SU-DHL-6 (cell line): ENCODE data around the gene RBM15B.

ENCODE experiments used
- CTCF ChIP-seq: fragments of 200-600 bp; sonication (generic); IDR thresholded peaks from one replicate; pipeline ENCODE4 v1.5.1; 2017; ENCODE audit warnings: antibody characterized with exemption, mild to moderate bottlenecking, low read length, moderate library complexity; ENCODE audit not compliant: insufficient read depth, poor library complexity, severe bottlenecking
- EZH2phosphoT487 ChIP-seq: fragments of 200-600 bp; sonication (generic), shearing (Covaris generic); conservative IDR thresholded peaks from 2 replicates; pipeline ENCODE4 v1.6.1; 2018; ENCODE audit warnings: mild to moderate bottlenecking, antibody characterized with exemption, low read length, moderate library complexity, mixed read lengths

DNA sequence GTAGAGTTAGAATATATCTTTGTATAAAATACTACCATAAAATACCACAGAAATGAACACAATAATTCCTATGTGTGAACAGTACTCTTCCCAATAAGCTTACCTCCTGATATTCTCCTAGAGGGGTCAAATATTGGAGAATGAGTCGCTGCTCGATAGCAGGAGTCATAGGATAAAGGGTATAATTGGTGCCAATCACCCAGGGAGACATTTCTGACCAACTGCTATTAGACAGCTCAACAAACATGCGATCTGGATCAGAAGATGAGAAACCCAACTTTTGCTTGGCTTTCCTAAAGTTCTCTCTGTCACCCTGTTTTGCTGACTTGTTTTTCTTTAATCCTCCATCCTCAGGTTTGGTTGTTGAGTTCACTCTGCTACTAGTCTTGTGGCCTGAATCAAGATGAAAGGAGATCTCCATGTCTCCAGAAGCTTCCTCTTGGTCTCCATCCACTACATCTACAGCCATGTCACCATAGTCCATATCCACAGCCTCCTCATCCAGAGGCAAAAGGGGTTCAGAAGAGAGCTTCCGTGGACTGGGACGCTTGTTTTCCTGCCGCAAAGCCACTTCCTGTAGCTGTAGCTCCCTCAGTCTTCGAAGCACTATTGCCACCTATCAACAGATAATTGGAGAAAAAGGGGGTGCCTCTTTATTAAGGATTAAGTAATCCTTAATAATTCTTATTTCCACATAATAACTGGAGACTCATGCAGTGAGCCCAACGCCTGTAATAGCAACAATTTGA is 50.4 kb downstream of the RBM15B start:
- no peak for TF ChIP-seq CTCF
- TF ChIP-seq EZH2phosphoT487 = no peak
